A375 (cell line): Measurements from ENCODE around the gene UPK1A. TPM values are rescaled to one million over a fixed set of nuclear protein-coding genes. Genes with fewer than 3 reads are reported as not detected.

Experiments used
- total RNA-seq: library from RNA; depleted of rRNA; stranded (reverse); fragments of >200 nt; shearing (Covaris generic); gene quantifications from 2 replicates; pipeline ENCODE4 v1.2.3, GENCODE V29; 2014; rRNA removed

UPK1A gene
- not detected in 2 replicates for total RNA-seq

GRCh38 chr19:35666251-35666913 is at the start of gene UPK1A:
TSS of gene UPK1A (plus strand) at chr19:35666517. CDS start at chr19:35666813, 296 bp downstream.

DNA sequence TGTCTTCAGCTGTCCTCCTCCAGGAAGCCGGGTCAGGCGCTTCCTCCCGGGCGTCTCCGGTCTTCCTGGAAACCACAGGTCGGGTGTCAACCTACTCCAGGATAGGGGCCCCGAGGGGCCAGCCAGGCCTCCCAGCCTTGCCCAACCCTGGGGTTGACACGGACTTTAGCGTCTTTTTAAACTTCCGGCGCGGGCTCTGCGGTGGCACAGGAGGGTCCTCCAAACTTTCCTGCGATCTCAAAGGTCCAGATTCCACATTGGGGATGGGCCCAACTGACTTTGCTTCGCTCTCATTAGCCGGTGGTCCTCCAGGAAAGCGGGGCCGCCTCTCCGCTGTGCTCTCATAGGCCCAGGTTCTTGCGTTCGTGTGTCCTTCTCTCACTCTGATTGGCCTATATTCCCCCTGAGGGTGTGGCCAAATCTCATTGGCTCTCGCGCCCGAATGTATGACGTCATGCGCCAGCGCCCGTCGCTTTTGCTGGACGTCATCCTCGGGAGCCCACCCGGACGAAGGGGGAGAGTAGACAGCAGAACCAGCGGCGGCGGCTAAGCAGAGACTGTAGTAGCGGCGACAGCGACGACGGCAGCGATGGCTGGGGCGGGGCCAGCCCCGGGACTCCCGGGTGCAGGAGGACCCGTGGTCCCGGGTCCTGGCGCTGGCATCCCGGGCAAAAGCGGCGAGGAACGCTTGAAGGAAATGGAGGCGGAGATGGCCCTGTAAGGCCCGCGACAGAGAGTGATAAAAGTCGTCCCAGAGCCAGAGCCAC is 37.6 kb upstream of the UPK1A start, which contains the start of gene RBM42:
Gene RBM42 (plus strand): TSS at position 472 of the 767 bp plus-strand sequence. CDS start 118 bp downstream, at position 590.

DNA sequence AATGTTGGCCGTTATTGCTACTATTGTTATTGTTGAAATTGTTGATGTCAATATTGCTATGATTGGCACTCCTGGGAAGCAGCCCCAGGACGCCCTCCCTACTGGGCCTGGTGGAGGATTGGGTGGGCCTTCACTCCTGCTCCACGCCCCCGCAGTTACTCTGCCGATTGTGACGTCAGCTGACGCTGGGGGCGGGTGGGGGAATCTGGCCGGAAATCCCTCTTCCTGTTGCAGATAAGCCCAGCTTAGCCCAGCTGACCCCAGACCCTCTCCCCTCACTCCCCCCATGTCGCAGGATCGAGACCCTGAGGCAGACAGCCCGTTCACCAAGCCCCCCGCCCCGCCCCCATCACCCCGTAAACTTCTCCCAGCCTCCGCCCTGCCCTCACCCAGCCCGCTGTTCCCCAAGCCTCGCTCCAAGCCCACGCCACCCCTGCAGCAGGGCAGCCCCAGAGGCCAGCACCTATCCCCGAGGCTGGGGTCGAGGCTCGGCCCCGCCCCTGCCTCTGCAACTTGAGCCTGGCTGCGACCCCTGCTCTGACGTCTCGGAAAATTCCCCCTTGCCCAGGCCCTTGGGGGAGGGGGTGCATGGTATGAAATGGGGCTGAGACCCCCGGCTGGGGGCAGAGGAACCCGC is 24.7 kb upstream of the UPK1A start, which contains the start of gene ETV2:
Gene ETV2 (plus strand): TSS at position 231 of the 637 bp plus-strand sequence. CDS start 716 bp downstream, outside the sequence.

GRCh38 chr19:35648017-35648961 is 18.0 kb upstream of the UPK1A start, which contains the start of gene COX6B1:
TSS of gene COX6B1 (plus strand) at chr19:35648323. CDS start at chr19:35651244, 2,921 bp downstream.

DNA sequence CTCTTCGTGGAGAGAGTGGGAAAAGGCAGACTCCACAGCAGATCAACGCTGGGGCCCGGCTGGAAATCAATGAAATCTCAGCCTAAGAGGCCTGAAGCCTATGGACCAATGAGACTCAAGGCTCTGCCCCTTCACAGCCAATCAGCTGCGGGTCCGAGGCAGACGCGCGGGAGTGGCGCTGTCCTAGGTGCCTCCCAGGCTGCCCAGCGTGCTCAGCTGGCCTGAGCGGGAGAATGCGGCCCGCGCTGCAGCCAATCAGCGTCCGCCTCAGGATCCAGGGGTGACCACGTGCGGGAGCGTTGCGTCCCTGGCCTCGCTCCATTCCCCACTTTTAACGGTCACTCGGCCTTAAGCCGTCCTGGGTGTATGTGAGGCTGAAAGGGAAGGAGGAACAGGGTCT is 37.9 kb downstream of the UPK1A start, which contains the start of gene ZBTB32:
Gene ZBTB32 (plus strand): TSS at position 341 of the 400 bp plus-strand sequence. CDS start 10,069 bp downstream, outside the sequence.

GRCh38 chr19:35717665-35718344 is 51.5 kb downstream of the UPK1A start, which contains the start of gene KMT2B:
TSS of gene KMT2B (plus strand) at chr19:35718003. CDS start at chr19:35718019, 16 bp downstream.

Other genes with a start within 250 kb of the UPK1A start
- gene FFAR2, start 218.3 kb upstream of the UPK1A start, total RNA-seq = not detected in 2 replicates
- not detected in 2 replicates for gene KRTDAP, start 176.1 kb upstream of the UPK1A start, total RNA-seq
- gene DMKN, start 152.9 kb upstream of the UPK1A start, total RNA-seq = 16.5 and 24.2 TPM in 2 replicates
- 0.05 TPM in 1 of 2 replicates, not detected in the other for gene SBSN, start 138.2 kb upstream of the UPK1A start, total RNA-seq
- not detected in 2 replicates for gene GAPDHS, start 133.1 kb upstream of the UPK1A start, total RNA-seq
- 126 and 129 TPM in 2 replicates for gene TMEM147, start 120.9 kb upstream of the UPK1A start, total RNA-seq
- not detected in 2 replicates for gene ATP4A, start 102.9 kb upstream of the UPK1A start, total RNA-seq
- not detected in 2 replicates for gene PMIS2, start 80.3 kb upstream of the UPK1A start, total RNA-seq
- 45.8 and 47.4 TPM in 2 replicates for gene HAUS5, start 53.8 kb upstream of the UPK1A start, total RNA-seq
- gene RBM42, start 37.5 kb upstream of the UPK1A start, total RNA-seq = 86.8 and 95.1 TPM in 2 replicates
- 0.88 and 1.1 TPM in 2 replicates for gene ETV2, start 24.8 kb upstream of the UPK1A start, total RNA-seq
- gene COX6B1, start 18.2 kb upstream of the UPK1A start, total RNA-seq = 327 and 328 TPM in 2 replicates
- gene ZBTB32, start 38.0 kb downstream of the UPK1A start, total RNA-seq = not detected in 2 replicates
- 14.4 and 20.0 TPM in 2 replicates for gene KMT2B, start 51.5 kb downstream of the UPK1A start, total RNA-seq
- 3.6 and 6.8 TPM in 2 replicates for gene IGFLR1, start 75.9 kb downstream of the UPK1A start, total RNA-seq
- gene U2AF1L4, start 78.9 kb downstream of the UPK1A start, total RNA-seq = 22.6 and 23.4 TPM in 2 replicates
- gene PSENEN, start 79.1 kb downstream of the UPK1A start, total RNA-seq = 35.6 and 40.4 TPM in 2 replicates
- 7.4 and 12.7 TPM in 2 replicates for gene LIN37, start 82.1 kb downstream of the UPK1A start, total RNA-seq
- gene HSPB6, start 90.5 kb downstream of the UPK1A start, total RNA-seq = 0.40 TPM in 1 of 2 replicates, not detected in the other
- gene PROSER3, start 91.7 kb downstream of the UPK1A start, total RNA-seq = 9.5 and 10.8 TPM in 2 replicates
- 3.3 and 9.8 TPM in 2 replicates for gene ARHGAP33, start 109.0 kb downstream of the UPK1A start, total RNA-seq
- not detected in 2 replicates for gene PRODH2, start 146.3 kb downstream of the UPK1A start, total RNA-seq
- gene NPHS1, start 186.0 kb downstream of the UPK1A start, total RNA-seq = not detected in 2 replicates
- 0.08 TPM in 1 of 2 replicates, not detected in the other for gene KIRREL2, start 190.4 kb downstream of the UPK1A start, total RNA-seq
- 5.3 and 7.0 TPM in 2 replicates for gene APLP1, start 202.1 kb downstream of the UPK1A start, total RNA-seq
- gene NFKBID, start 234.0 kb downstream of the UPK1A start, total RNA-seq = 4.6 and 9.6 TPM in 2 replicates
- 1.2 TPM in 1 of 2 replicates, not detected in the other for gene HCST, start 236.0 kb downstream of the UPK1A start, total RNA-seq
- not detected in 2 replicates for gene TYROBP, start 241.8 kb downstream of the UPK1A start, total RNA-seq